Activated T-cell treated with anti-CD3 and anti-CD28 coated beads for 1 hour (primary cell): ENCODE measurements around the gene GLB1L2.
"Not testable (repeated sequence)": the region's sequence is repeated elsewhere in the genome, so short reads cannot be mapped to it uniquely, and the experiment has no call there.

Source experiments
- DNase-seq: peaks from one replicate; pipeline ENCODE4 v3.0.0-alpha.2; 2020; ENCODE audit warnings: low read depth

The GLB1L2 gene

DNA sequence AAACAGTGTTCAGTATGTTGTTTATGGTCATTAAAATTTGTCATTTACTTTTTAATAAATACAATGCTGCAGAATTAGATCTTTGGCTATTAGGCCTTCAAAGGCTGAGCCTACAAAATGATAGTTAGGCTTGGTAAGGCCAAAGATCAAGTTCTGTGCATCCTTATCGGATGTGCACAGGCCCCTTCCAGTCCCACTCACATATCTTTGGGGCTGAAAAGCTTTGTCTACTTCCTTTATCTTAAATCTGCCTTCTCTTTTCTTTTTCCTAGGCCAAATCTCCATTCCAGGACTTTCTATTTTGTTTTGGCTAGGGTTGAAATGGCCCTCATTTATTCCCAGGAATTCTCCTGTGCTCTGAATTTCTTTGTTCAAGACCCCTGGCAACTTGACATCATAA, 3.4 kb upstream of the GLB1L2 start:
- DNase-seq = no peak

DNA sequence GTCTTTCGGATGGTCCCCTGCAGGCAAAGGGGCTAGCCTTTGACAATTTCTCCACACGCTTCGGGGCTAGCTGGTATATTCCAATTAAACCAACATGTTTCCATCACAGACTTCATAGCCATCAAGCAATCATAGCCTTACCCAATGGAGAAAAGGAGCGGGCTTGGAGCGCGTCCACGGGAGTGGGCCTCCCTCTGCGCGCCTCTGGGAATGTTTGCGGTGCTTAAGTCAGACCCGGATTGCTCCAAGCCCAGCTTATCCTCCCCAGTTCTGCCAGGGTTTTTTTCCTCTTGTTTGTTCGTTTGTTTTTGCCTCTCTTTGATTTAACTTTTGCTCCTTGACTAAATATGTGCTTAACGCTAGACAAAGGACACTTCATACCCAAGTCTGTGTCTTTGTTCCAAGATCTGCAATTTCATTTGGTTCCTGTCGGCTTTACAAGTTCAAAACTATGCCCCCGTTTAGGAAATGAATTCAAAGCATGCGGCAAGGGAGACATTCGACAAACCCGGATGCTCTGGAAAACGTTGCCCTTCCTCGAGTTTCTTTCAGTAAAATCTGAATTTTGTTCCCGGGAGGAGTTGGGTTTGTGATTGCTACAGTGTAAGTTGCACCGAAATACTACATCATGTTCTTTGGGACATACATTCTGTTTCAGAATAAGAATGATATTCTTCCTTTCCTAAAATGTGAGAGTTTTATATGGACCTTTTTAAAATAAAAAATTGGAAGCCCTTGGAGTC, 1.0 kb upstream of the GLB1L2 start:
- no peak for DNase-seq

DNA sequence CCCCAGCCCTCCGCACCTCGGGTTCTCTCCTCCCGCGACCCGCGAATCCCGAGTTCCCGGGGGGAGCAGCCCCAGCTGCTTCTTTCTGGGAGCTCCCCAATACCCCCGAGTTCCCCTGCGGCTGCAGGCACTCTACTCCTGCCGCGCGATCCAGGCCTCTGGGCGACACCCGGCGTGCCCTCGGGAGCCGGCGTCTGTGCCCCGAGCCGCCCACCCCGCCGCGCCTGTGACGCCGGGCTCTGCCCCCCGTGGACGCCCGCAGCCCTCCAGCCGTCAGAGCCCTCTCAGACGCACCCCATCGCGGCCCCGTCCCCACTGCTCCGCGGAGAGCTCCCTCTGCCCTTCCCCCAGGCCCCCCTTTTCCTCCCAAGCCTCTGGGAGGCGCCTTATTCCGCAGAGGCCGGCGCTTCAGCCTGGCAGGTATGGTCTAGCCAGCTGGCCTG, 422 bp downstream of the GLB1L2 start:
- DNase-seq = no peak

DNA sequence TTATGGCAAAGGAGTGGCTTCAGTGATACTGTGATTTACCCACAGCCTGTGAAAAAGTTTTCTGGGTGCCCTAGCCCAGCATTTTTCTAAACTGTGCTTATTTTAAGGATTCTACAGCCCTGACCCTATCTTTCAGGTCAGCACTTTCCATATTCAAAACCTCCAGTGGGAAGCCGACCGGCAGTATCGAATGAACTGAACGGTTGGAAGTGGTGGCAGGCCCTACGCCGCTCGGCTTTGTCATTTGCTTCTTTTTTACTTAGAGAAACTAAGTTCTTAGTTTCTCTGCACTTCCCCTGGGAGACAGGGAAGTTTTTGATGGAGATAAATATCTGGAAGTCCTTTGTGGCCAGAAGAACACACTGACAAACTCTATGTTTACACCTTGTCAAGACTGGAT, 994 bp downstream of the GLB1L2 start:
- no peak for DNase-seq

DNA sequence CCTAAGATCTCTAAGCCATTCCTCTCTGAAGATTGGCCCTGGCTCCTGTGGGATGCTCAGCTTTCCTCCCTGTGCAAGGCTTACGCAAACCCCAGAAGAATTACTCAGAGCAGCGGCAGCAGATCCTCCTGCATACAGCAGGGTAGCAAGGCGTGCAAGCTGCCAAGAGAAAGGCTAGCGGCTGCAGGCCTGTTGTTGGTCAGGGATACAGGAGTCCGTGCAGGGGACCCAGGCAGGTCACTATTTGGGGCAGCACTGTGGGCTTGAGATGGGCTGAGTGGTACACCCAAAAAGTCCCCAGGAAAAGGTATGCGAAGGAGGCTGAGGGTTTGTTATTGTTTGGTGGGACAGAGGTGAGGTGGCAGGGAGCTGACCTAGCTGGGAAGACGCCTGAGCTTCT, 1.5 kb downstream of the GLB1L2 start:
- no peak for DNase-seq

DNA sequence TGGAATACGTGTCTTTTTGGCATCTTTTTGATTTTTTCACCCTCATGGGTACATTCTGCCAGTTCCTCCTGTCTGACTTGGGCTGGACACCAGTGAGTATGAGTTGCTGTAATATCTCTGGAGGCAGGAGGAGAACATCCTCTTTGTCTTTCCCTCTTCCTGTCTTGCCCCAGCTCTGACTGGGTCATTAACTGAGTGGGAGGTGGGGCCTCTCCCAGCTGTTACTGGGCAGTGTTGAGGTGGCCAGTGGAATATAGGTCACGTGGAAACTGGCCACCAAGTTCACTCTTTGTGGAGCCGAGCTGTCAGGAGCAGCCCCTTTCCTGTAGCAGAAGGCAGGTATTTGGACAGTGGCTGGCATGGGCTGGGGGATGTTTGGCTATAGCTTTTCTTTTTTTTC, 2.2 kb downstream of the GLB1L2 start:
- no peak for DNase-seq

DNA sequence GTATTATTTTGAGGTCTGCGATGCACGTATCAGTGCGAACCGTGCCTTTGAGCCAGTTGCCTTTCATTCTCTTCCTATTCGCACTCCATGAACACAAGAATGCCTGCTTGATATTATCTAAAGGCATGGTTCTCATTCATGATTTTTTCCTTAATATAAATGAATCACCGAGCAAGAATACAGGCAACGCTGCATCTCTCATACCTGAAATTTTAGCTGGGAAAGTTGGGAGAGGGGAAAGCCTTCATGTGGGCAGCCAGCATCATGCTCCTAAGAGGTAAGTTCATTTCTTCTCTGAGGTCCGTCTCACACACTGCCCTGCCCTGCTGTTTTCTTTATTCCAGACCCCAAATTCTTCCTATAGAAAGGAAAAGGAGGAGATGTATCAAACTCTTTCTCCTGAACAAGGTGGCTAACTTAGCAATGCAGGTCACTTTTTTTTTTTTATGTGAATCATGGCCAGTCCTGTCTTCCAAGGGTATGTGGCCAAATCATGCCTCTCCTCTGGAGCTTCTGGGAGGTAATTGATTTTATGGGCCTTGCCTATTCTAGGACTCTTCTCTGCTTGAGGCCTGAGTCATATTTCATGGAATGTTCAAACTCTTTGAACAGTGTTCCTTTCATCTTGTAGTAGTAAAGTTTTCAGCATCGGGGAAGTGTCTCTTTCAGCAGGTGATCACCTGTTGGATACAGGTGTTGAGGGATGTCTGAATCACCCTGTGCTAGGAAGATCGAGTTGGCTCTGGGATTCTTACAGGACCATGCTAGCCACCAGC, 3.2 kb downstream of the GLB1L2 start:
- no peak for DNase-seq

DNA sequence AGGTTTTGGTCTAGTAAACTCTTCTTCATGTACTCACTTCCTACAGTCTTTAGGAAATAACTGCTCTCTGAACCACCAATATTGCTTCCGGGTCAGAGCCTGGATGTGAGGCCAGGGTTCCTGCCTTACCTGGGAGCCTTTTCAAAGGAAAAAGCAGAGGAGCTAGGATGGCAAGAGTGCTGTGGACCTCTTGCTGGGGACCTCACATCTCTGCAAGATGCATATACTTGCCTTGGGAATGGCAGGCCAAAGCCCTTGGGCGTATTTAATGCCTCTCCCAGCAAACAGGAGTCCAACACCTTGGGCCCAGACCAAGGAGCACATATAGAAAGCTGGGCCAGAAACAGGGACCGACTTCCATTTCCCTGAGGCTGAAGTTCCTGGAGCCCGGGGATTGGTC, 5.3 kb downstream of the GLB1L2 start:
- no peak for DNase-seq

DNA sequence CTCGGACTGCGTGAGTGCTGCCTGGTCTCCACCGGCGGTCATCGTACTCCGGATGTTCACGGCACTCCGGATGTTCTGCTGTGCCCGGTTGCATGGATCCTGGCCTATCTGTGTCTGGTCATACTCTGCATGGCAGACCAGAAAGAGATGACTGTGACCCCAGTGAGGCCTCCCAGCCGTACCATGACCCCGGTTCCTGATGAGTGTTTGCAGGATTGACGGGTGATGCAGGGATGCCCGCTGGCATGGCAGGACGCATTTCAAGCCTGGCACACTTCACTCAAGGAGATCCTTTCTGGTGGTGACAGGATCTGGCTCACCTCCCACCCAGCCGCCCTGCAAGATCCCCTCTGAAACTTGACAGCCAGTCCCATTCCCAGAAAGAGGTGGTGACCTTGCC, 6.3 kb downstream of the GLB1L2 start:
- no peak for DNase-seq

DNA sequence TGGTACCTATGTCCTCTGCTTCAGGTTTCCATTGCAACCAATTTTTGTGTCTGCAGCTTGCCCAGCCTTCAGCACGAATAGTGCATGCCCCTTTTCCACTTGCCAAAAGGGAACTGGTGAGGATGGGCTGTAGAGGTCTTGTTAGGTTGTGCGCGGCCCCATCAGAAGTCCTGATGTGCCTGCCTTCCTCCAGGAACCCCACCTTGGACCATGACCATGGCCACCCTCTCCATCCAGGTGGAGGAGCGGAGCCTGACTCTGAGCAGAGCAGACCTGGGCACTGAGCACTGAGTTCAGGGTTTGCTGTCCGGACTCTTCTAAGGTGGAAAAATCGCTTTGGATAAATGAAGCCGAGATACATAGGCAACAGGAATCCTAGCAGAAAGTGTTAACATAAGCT, 6.9 kb downstream of the GLB1L2 start:
- no peak for DNase-seq

DNA sequence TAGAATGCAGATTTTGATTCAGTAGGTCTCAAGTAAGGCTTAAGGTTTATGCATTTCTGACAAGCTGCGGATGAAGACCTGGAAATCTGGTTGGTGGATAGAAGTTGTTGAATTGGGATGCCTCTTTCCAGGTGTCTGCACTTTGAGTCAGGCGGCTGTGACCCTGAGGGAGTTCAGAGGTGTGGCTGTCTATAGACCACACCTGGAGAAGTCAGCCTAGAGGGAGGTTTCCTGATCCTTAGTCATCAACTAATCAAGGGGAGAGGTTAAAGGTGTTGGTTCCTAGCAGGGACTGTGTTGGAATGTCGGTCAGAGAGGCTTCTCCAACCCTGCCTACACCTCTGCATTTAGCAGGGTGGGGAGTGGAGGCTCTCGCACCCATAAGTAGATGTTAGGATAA, 8.0 kb downstream of the GLB1L2 start:
- no peak for DNase-seq

DNA sequence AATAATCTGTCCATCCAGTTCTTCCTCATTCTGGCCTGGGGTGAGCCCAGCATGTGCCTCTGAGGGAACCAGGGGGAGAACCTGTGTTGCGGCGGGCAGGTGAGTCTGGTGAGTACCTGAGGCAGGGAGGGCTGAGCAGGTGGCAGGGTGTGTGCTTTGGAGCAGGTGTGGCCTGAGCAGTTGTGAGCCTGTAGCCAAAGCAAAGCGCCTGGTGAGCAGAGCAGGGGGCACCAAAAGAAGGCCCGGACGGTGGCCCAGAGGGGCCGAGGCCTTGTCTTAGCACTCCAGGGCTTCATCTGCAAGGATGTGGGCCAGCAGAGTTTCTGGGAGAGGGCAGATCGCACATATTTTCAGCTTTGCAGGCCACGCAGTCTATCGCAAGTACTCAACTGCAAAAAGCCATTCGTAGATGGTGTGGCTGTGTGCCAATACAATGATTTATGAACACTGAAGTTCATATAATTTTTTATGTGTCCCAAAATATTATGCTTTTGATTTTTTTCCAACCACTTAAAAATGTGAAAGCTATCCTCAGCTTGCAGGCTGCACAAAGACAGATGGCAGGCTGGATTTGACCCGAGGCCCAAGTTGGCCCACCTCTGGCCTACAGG, 8.7 kb downstream of the GLB1L2 start:
- DNase-seq = no peak

DNA sequence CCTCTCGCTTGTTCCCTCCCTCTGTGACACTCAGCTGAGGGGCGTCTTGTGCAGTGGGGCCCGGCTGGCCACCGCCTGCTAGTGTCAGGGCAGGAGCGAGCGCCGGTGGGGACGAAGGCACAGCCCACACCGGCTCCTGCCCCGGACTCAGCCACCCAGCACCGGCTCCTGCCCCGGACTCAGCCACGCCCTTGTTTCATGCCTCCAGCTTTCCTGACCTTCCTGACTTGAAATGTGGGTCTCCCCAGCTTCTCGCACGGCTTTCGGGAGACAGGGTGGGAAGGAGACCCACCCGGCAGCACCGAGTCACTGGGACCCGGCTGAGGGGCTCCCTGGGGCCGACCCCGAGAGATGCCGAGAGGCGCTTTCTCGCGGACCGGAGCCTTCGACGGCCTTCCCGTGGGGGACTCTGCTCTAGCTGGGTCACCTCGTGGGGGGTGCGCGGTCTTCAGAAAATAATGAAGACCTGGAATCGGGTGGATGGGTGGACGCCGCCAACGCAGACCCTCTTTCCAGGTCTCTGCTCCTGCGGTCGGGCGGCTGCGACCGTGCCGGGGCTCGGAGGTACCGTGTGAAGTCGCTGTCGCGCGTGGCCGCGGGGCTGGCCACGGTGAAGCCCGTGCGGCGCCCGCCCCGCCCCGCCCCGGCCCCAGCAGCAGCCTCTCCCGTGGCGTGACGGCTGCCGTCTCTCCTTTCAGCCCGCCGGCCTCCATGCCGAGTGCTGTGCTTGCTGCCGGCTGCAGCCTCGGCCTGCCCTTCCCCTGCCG, 10.2 kb downstream of the GLB1L2 start:
- no peak for DNase-seq

DNA sequence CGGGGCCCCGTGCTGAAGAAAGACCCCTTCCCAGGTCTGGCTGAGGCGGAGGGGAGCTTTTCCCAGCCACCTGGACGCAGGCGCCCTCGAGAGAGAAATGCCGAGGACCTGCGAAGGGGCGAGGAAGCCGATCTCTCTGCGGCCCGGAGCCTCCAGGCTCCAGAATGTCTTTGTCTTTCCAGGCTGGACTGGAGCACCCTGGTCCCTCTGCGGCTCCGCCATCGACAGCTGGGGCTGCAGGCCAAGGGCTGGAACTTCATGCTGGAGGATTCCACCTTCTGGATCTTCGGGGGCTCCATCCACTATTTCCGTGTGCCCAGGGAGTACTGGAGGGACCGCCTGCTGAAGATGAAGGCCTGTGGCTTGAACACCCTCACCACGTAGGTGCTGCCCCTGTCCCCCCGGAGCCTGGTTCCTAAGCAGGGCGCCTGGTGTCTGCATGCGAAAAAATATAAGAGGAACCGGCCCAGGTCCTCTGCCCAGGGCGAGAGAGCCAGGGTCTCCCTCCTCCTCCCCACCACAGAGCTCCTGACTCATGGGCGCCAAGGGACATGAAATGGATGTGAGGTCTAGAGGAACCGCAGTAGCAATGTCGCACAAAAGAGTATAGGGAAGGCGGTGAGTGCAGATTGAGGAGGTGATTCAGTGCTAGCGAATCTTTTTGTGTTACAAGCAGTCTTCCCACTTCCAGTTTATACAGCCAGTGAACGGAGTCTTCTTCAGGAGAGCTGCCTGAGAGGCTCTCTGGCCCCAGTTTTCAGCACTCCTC, 11.0 kb downstream of the GLB1L2 start:
- no peak for DNase-seq

DNA sequence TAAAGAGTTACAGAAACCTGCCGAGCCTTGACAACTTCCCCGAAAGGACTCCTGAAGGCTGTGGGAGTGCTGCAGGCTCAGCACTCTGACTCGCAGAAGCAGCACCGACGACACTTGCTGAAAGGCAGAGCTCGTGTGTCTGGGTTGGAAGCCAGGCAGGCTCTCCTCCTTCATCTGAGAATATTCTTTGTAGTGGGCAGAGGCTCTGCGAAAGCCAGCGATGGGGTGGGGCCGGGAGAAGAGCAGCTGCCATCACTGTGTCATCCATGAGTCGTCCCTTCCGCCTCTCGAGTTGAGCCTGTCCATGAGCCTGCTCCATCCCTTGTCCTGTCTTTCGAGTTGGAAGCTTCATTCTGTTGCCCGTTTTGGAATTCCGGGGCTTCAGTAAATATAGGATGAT, 11.9 kb downstream of the GLB1L2 start:
- no peak for DNase-seq

DNA sequence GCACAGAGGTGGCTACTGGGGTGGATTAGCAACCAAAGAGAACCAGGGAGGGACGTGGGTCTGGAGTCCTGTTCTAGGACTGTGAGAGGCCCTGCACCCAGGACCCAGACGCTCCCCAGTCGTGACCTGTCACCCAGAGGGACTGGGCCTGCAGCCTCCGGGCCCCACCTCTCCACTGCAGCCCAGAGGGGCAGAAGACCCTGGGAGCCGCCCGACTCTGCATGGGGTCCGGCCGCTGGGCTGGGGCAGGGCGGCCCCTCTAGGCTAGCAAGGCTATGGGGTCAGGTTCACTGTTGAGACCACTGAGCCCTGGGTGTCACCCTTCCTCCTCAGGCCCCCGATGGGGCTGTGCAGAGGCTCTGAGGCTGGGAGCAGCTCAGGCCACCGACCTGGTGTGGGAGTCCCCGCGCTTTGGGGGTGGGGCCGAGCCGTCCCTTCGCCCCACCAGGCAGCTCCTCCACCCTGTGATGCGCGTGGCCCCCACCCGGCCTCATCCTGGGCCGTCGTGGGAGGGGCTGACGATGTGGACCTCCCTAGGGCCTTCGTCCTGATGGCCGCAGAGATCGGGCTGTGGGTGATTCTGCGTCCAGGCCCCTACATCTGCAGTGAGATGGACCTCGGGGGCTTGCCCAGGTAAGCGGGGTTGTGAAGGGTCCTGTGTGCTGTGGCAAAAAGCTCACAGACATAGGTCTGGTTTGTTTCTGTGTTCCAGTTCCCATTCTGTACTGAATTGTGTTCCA, 12.9 kb downstream of the GLB1L2 start:
- DNase-seq = not testable (repeated sequence)

DNA sequence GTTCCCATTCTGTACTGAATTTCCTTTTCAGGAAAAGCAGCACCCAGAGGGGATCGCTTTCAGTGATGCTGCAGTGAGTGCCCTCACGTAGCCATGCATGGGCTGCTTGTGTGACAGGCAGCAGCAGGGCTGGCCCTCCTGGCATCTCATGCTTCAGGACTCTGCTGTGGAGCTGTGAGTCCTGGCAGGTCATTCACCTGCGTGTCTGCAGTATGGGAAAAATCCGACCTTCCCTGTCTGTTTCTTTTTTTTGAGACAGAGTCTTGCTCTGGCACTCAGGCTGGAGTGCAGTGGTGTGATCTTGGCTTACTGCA, 13.4 kb downstream of the GLB1L2 start:
- no peak for DNase-seq

DNA sequence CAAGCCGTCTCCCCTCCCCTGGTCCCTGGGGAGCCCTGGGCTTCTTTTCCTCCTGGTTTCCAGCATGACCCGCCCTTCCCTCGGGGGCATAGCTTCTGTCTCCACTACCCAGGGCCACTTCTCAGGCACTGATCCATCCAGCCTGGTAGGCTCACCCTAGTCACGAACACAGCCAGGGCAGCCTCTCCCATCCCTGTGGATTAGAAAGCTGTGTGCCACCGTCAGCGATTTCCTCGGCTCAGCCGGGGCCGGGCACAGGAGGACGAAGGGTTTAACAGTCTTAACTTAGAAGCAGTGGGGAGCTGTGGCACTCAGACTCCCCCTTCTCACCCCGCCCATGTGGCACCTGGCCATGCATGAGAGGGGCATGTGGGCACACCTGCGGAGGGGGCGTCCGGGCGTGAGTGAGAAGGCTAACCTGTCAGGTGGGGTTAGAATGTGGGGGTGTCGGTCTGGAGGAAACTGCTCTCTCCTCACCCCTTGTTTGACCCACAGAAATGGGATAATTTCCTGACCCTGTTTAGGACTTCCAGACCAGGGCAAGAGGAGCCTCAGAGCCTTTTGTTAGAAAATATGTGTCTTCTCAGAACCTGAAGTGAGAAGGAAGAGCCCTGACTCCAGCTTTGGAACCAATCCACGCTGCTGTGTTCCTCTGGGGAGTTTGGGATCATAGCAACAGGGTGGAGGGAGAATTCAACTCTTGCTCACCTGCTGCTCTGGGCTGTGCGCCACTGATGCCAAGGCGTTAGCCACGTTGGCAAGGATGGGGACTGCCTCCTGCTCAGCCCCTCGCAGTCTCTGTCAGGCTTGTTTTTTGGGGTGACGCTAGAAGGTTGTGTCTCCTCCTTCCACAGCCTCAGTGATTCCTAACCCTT, 14.6 kb downstream of the GLB1L2 start:
- no peak for DNase-seq

DNA sequence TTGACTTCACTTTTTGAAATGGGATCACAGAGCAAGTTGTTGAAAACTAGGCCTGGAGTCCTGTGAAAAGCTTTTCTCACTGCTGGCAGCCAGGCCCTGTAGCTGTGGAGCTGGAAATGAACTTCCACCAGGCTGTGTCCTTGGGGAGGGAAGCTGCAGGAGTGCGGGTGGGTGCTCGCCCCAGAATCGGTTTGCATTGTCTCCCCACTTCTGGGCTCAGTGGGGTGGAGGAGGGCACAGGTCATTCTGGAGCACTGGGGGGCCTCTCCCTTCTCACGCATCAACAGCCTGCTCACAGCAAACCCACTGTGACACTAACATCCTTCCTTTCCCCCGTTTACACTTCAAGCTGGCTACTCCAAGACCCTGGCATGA, 15.2 kb downstream of the GLB1L2 start:
- DNase-seq = no peak

DNA sequence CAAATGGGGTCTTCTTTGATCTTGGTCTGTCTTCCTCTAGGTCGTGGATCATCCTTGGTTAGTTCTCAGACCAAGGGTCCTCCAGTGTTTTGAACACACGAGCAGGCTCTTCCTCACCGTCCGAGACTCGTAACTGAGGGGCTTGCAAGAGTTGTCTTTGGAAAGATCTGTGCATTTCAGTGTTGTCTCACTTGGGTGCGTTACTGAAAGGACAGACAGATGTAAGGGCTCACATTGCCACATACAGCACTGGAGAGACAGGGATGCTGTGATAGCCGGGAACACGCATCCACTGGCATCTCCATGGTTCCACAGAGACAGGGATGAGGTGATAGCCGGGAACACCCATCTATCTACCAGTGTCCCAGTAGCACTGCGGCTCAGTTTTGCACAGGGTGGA, 15.7 kb downstream of the GLB1L2 start:
- no peak for DNase-seq
